ENCODE data around the gene ALDH3B1.

Gene ALDH3B1

GRCh38 chr11:68032997-68033707 lies 23.0 kb downstream of the ALDH3B1 start:
- no peak for DNase-seq

DNA sequence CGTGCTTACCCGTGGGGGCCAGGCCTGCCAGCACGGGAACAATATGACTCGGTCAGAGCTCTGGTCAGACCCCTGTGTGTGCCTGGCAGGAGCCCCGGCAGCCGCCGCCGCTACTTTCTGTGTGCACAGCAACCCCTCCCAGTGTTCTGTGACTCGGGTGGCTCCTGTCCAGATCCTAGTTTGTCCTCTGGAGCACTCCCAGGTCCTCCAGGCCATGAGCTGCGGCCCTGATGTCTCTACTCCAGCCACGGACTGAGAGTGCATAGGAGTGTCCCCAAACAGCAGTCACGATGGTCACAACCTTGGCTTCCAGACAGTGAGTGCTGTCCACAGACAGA lies 23.6 kb downstream of the ALDH3B1 start:
- DNase-seq: no peak

DNA sequence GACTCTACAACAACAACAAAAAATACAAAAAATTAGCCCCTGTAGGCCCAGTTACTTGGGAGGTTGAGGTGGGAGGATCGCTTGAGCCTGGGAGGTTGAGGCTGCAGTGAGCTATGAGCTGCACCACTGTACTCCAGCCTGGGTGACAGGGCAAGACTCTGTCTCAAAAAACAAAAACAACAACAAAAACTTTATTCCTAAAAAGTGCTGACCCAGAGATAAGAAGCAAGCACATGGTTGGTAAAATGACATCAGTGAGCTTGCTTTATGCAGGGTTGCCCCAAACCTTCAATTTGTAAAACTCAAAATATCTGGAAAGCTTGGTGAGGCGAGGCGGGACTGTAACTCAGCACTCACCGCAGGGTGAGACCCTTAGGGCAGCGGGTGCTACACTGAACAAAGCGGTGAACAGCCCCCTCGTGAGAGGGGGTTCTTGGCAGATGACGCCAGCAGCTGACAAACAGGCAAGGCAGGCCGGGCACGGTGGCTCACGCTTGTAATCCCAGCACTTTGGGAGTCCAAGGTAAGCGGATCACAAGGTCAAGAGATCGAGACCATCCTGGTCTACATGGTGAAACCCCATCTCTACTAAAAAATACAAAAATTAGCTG lies 25.2 kb downstream of the ALDH3B1 start:
- no peak for DNase-seq

- no peak for DNase-seq
Measured at GRCh38 chr11:68036141-68036716, 26.1 kb downstream of the ALDH3B1 start.

GRCh38 chr11:68036717-68037239 lies 26.7 kb downstream of the ALDH3B1 start:
- DNase-seq: no peak

DNA sequence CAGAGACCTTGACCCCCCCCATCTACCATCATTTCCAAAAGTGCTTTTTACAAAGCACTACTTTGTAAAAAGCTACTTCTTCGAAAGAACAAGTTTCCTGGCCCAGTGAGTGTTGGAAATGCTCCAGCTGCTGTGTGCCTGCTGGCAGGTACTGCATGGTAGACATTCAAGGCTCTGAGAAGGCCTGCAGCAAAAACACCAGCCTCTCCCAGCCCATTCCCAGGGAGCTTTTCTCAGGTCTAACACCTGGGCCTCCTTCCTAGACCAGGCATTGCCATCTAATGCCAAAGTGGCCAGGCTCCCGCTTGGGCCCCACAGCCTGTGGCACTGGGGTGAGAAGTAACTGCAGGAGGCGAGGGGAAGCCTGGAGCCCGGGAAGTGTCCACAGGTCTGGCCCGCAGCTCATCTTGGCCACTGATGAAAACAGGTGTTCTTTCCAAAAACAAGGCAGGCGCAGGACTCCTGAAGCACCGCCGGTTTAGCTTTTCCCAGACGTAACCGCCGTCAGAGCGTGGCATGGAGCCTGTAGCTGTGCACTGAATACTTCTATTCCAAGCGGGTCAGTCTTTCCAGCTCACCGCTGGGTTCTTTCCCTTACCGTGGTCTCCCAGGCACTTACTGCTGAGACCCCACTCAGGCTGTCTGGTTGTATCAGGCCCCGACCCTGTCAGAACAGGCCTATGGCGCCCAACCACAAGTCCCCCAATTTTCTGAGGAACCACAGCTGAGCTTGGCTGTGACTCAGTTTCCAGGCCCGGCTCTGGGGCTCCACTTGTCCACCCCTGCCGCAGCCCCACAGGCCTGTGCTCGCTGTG lies 27.5 kb downstream of the ALDH3B1 start:
- no peak for DNase-seq

- DNase-seq: no peak
Measured at GRCh38 chr11:68038226-68038717, 28.1 kb downstream of the ALDH3B1 start.

- no peak for DNase-seq
Measured at GRCh38 chr11:68038718-68039525, 28.8 kb downstream of the ALDH3B1 start, which contains the start of gene TCIRG1. Gene TCIRG1, plus strand, starts transcription at chr11:68039025. Its CDS starts 2,247 bp downstream, at chr11:68041272.

DNA sequence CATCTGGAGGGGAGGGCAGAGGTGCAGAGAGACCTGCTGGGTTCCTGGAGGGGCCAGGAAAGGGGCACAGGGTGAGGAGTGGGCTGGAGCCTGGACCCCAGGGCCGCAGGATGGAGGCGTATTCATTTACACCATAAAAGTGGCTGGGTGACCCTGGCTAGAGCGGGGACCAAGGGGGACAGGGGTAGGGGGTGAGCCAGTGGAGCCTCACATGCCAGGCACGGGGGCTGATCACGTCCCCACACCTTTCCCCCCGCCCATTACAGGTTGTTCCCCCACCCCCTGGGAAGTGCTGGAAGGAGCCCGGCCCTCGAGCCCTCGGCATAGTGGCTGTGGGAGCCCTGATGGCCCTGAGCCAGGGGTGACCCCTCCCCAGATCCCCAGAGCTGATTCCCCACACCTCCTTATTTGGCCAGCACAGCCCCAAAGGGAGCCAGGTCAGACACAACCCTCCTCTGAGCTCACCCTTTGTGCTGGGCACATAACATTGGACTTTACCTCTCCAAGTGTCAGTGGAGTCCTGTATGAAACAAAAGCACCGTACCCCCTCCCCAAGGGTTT lies 29.5 kb downstream of the ALDH3B1 start:
- DNase-seq: no peak

GRCh38 chr11:68040101-68040956 lies 30.2 kb downstream of the ALDH3B1 start:
- DNase-seq: no peak

GRCh38 chr11:68040957-68041591 lies 30.9 kb downstream of the ALDH3B1 start:
- DNase-seq: no peak

DNA sequence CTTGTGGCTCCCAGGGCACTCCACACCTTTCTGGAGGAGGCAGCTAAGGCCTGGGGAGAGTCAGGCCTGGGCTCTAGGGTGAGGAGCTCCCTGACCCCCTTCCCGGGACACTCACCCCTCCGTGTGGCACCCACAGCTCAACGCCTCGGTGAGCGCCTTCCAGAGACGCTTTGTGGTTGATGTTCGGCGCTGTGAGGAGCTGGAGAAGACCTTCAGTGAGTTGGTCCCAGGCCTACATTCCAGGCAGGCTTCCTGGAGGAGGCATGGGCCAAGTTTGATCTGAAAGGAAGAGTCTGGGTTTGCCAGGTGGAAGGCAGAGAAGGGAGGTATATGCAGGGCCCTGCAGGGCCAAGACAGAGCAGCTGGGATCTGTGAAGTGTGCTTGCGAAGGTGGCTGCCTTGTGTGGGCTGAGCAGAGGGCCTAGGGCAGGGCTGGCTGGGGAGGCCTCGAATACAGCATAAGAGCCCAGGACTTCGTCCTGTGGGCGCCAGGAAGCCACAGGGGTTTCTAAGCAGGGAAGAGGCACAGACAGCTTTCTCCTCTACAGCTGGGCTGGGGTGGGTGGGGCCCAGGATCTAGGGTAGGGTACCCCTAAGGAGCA lies 31.6 kb downstream of the ALDH3B1 start:
- DNase-seq: no peak

- DNase-seq: no peak
Measured at GRCh38 chr11:68042219-68043028, 32.3 kb downstream of the ALDH3B1 start.

- no peak for DNase-seq
Measured at GRCh38 chr11:68043029-68043348, 32.9 kb downstream of the ALDH3B1 start.

DNA sequence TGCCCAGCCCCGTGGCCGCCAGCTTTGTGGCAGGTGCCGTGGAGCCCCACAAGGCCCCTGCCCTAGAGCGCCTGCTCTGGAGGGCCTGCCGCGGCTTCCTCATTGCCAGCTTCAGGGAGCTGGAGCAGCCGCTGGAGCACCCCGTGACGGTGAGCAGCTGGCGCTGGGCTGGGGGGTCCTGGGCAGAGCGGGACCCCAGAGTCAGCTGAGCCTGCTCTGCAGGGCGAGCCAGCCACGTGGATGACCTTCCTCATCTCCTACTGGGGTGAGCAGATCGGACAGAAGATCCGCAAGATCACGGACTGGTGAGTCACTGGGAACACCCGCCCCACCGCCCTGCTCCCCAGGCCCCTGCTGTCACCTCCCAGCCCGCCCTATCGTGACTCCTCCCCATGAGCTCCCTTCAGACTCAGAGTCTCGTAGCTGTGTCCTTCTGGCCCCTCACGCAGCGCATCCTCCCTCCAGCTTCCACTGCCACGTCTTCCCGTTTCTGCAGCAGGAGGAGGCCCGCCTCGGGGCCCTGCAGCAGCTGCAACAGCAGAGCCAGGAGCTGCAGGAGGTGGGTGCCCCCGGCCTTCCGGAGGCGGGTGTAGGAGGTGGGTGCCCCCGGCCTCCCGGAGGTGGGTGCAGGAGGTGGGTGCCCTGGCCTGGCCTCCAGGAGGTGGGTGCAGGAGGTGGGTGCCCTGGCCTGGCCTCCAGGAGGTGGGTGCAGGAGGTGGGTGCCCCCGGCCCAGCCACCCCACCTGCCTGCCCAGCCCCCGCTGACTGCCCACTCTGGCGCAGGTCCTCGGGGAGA lies 33.4 kb downstream of the ALDH3B1 start:
- DNase-seq: no peak

DNA sequence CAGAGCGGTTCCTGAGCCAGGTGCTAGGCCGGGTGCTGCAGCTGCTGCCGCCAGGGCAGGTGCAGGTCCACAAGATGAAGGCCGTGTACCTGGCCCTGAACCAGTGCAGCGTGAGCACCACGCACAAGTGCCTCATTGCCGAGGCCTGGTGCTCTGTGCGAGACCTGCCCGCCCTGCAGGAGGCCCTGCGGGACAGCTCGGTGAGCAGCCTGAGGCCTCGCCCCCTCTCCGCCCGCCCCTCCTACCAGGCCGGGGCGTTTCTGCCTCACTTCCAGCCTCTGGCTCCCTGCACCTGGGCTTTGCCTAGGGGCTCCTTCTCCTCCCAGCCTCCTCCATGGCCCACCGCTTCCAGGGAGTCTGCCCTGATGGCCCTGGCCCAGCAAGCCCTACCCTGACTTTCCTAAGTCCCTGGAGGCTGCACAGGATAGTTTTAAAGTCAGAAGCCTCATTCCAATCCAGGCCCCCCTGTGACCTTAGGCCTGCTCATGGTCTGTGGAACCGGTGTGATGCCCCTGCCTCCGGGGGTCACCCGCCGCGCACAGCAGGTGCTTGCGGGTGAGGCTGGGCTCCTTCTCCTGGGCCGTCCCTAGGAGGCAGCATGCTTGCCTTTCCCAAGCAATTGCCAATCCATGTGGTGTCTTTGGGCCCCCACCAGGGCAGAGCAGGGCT lies 34.2 kb downstream of the ALDH3B1 start:
- no peak for DNase-seq

DNA sequence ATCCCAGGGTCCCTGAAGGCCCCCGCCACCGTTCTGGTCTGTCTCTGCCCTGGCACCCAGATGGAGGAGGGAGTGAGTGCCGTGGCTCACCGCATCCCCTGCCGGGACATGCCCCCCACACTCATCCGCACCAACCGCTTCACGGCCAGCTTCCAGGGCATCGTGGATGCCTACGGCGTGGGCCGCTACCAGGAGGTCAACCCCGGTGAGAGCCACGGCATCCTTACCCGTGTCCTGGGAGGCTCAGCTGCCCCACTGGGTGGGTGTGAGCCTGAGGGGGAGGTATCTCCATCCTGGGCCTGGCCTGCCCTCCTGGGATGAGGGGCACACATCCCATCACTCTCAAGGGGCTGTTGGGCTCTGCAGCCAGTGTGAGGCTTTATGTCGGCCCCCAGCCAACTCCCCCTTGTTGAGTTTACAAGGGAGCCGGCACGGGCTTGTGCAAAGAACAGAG lies 34.8 kb downstream of the ALDH3B1 start:
- DNase-seq: no peak

Measured in NCI-H1930 (cell line).